Prostate gland (tissue), 2 donors: Measurements from ENCODE around the gene CARMIL1. TPM values are rescaled to one million over a fixed set of nuclear protein-coding genes. Genes with fewer than 3 reads are reported as not detected.

Experiments
- DNase-seq: peaks from one replicate; pipeline ENCODE4 v3.0.0-alpha.2; 2019; ENCODE audit warnings: low spot score
- H3K27ac ChIP-seq, 2 donors: fragments of 200-600 bp; sonication (generic); 2 replicates each; pipeline ENCODE4 v1.5.1; 2017 to 2019
- H3K27me3 ChIP-seq: fragments of 200-600 bp; sonication (generic); replicated peaks from 2 replicates; pipeline ENCODE4 v1.5.1; 2019; ENCODE audit not compliant: insufficient read depth
- H3K36me3 ChIP-seq, 2 donors: fragments of 200-600 bp; sonication (generic); 1 replicate in 1 of 2; 2 replicates in 1 of 2; pipeline versions ENCODE4 v1.5.1 to v1.8.1; 2017 to 2019
- H3K4me1 ChIP-seq: fragments of 200-600 bp; sonication (generic); replicated peaks from 2 replicates; pipeline ENCODE4 v1.5.1; 2019
- H3K4me3 ChIP-seq, 2 donors: fragments of 200-600 bp; sonication (generic); 2 replicates each; pipeline ENCODE4 v1.5.1; 2017 to 2019
- H3K9me3 ChIP-seq: fragments of 200-600 bp; sonication (generic); 2 replicates; pipeline ENCODE4 v1.5.1; 2017
- POLR2A ChIP-seq: fragments of 450-650 bp; IDR thresholded peaks from one replicate; pipeline ENCODE4 v1.6.1; 2016; ENCODE audit warnings: antibody characterized with exemption, mild to moderate bottlenecking
- POLR2AphosphoS5 ChIP-seq: sonication (generic); formaldehyde crosslinking; IDR thresholded peaks from one replicate; pipeline ENCODE4 v1.6.1; 2017; ENCODE audit warnings: antibody characterized with exemption
- WGBS: methylation state at CpG from one replicate; pipeline ENCODE4 v1.1.5; 2018; 5-methylcytosine and 5-hydroxymethylcytosine counted together
- intact Hi-C: fragments of 100-400 bp; cut with DNase I; formaldehyde crosslinking; loops from one replicate; pipeline ENCODE4 v1.14.2; 2022
- total RNA-seq, 2 donors: library from RNA; depleted of rRNA; stranded (reverse); fragments of >200 nt; gene quantifications; one replicate each; pipeline ENCODE4 v1.1.0, GENCODE V29; 2016
- TF ChIP-seq, protein P1 (sequence below), 4 experiments: fragments of 200-600 bp in 2 of 4; fragments of 450-650 bp in 2 of 4; sonication (generic) in 2 of 4; IDR thresholded peaks; 1 replicate in 3 of 4; 2 replicates in 1 of 4; pipeline ENCODE4 v1.5.1; 2016 to 2019; ENCODE audit warnings: antibody characterized with exemption in 4 of 4, mild to moderate bottlenecking in 2 of 4, moderate library complexity in 2 of 4

Gene CARMIL1
- total RNA-seq, 2 donors from 2014 or later = 12.9 to 71.7 TPM

- TF ChIP-seq POLR2AphosphoS5 = no peak
- TF ChIP-seq POLR2A = no peak
- TF ChIP-seq, protein P1, sequence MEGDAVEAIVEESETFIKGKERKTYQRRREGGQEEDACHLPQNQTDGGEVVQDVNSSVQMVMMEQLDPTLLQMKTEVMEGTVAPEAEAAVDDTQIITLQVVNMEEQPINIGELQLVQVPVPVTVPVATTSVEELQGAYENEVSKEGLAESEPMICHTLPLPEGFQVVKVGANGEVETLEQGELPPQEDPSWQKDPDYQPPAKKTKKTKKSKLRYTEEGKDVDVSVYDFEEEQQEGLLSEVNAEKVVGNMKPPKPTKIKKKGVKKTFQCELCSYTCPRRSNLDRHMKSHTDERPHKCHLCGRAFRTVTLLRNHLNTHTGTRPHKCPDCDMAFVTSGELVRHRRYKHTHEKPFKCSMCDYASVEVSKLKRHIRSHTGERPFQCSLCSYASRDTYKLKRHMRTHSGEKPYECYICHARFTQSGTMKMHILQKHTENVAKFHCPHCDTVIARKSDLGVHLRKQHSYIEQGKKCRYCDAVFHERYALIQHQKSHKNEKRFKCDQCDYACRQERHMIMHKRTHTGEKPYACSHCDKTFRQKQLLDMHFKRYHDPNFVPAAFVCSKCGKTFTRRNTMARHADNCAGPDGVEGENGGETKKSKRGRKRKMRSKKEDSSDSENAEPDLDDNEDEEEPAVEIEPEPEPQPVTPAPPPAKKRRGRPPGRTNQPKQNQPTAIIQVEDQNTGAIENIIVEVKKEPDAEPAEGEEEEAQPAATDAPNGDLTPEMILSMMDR (IDR thresholded peaks at IDR 0.05) = no peak
- intact Hi-C loops = no loop called here
- Histone ChIP-seq H3K9me3 (no peaks in the 10 kb centered on the region), H3K4me3 (no peak overlapping the region), H3K4me1 (no peaks in the 10 kb centered on the region), H3K27ac (no peak overlapping the region), H3K36me3 (no peaks in the 10 kb centered on the region), H3K27me3 (no peaks in the 10 kb centered on the region)
- no peak for DNase-seq
Observed at GRCh38 chr6:25544833-25545232, 265.7 kb downstream of the CARMIL1 start.

GRCh38 chr6:25547797-25548196 is 268.6 kb downstream of the CARMIL1 start:
- DNase-seq = no peak
- no peak overlapping the region for H3K27ac ChIP-seq
- no peak overlapping the region for H3K4me3 ChIP-seq
- WGBS = 49% methylated on average over 2 of the region's 2 CpGs
- H3K27me3 ChIP-seq = no peaks in the 10 kb centered on the region
- intact Hi-C loops = no loop called here
- no peaks in the 10 kb centered on the region for H3K4me1 ChIP-seq
- H3K36me3 ChIP-seq = no peaks in the 10 kb centered on the region
- TF ChIP-seq POLR2A (no peak), POLR2AphosphoS5 (no peak)
- TF ChIP-seq, protein P1 (IDR thresholded peaks at IDR 0.05) = no peak
- H3K9me3 ChIP-seq = no peaks in the 10 kb centered on the region

- TF ChIP-seq POLR2AphosphoS5 = no peak
- TF ChIP-seq, protein P1 (IDR thresholded peaks at IDR 0.05) = no peak
- no peak for TF ChIP-seq POLR2A
- intact Hi-C loops = no loop called here
- Histone ChIP-seq H3K4me3 (no peak overlapping the region), H3K36me3 (no peaks in the 10 kb centered on the region), H3K4me1 (no peaks in the 10 kb centered on the region), H3K27ac (no peak overlapping the region), H3K9me3 (no peaks in the 10 kb centered on the region), H3K27me3 (no peaks in the 10 kb centered on the region)
- DNase-seq = no peak
- WGBS = 47% methylated on average over 2 of the region's 2 CpGs
Observed at GRCh38 chr6:25548451-25548850, 269.3 kb downstream of the CARMIL1 start.

GRCh38 chr6:25550631-25551030 is 271.5 kb downstream of the CARMIL1 start:
- no peak overlapping the region for H3K27ac ChIP-seq
- no peaks in the 10 kb centered on the region for H3K4me1 ChIP-seq
- H3K36me3 ChIP-seq = no peaks in the 10 kb centered on the region
- TF ChIP-seq POLR2AphosphoS5 (no peak), POLR2A (no peak)
- TF ChIP-seq, protein P1 (IDR thresholded peaks at IDR 0.05) = no peak
- no peaks in the 10 kb centered on the region for H3K27me3 ChIP-seq
- H3K4me3 ChIP-seq = no peak overlapping the region
- 85% methylated on average over 11 of the region's 11 CpGs for WGBS
- H3K9me3 ChIP-seq = no peaks in the 10 kb centered on the region
- no peak for DNase-seq
- intact Hi-C loops = loop anchor here (5.0 to 10.0 kb wide), 2 partner anchors 56 to 283 kb away; no protein-coding TSS in a partner anchor

DNA sequence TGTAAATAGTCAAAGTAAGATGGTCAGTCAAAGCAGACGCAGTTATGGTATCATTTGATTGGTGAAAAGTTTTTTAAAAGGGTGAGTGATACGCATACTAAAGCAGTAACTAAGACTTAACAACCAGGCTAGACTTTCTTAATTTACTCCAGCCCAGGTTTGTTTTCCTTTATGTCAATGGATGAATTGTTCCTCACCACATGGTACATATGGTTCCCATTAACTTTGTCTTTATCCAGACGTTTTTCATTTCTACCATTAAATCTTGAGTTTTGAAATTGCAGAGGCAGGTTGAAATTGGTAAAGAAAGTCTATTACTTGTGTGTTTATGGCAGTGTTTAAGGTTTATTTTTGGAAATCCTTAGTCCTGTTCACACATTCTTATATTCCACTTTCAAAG is 274.3 kb downstream of the CARMIL1 start:
- no peaks in the 10 kb centered on the region for H3K36me3 ChIP-seq
- no peak overlapping the region for H3K27ac ChIP-seq
- no peaks in the 10 kb centered on the region for H3K9me3 ChIP-seq
- intact Hi-C loops = loop anchor here (5.0 to 10.0 kb wide), 2 partner anchors 59 to 286 kb away; no protein-coding TSS in a partner anchor
- DNase-seq = no peak
- H3K27me3 ChIP-seq = no peaks in the 10 kb centered on the region
- TF ChIP-seq POLR2AphosphoS5 (no peak), POLR2A (no peak)
- TF ChIP-seq, protein P1 (IDR thresholded peaks at IDR 0.05) = no peak
- H3K4me1 ChIP-seq = no peaks in the 10 kb centered on the region
- 72% methylated on average over 3 of the region's 3 CpGs for WGBS
- no peak overlapping the region for H3K4me3 ChIP-seq
